ENCODE data around the gene ESCO1. TPM values are rescaled to one million over a fixed set of nuclear protein-coding genes. Genes with fewer than 3 reads are reported as not detected.

ESCO1 gene
- total RNA-seq, 1 donor = 18.6 TPM

DNA sequence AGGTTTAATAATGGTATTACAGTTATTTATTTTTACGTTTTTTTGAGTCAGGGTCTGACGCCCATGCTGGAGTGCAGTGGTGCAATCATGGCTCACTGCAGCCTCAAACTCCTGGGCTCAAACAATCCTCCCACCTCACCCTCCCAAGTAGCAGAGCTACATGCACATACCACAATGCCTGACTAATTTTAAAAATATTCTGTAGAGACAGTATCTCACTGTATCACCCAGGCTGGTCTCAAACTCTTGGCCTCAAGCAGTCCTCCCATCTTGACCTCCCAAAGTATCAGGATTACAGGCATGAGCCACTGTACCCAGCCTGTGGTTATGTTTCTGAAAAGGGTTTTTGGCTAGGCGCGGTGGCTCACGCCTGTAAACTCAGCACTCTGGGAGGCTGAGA is 120.8 kb downstream of the ESCO1 start:
- H3K4me3 ChIP-seq (ENCODE audit: low read depth, low read length) = no peak overlapping the region
- DNase-seq (ENCODE audit: low read depth) = no peak
- TF ChIP-seq, protein P1, sequence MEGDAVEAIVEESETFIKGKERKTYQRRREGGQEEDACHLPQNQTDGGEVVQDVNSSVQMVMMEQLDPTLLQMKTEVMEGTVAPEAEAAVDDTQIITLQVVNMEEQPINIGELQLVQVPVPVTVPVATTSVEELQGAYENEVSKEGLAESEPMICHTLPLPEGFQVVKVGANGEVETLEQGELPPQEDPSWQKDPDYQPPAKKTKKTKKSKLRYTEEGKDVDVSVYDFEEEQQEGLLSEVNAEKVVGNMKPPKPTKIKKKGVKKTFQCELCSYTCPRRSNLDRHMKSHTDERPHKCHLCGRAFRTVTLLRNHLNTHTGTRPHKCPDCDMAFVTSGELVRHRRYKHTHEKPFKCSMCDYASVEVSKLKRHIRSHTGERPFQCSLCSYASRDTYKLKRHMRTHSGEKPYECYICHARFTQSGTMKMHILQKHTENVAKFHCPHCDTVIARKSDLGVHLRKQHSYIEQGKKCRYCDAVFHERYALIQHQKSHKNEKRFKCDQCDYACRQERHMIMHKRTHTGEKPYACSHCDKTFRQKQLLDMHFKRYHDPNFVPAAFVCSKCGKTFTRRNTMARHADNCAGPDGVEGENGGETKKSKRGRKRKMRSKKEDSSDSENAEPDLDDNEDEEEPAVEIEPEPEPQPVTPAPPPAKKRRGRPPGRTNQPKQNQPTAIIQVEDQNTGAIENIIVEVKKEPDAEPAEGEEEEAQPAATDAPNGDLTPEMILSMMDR (IDR thresholded peaks at IDR 0.05; ENCODE audit: insufficient read depth, low read depth, low read length) = no peak

Other genes with a start within 250 kb of the ESCO1 start
- 9.7 and 11.7 TPM in 2 replicates for gene SNRPD1, start 11.6 kb upstream of the ESCO1 start, total RNA-seq
- 5.2 and 8.6 TPM in 2 replicates for gene ABHD3, start 104.1 kb upstream of the ESCO1 start, total RNA-seq
- 45.4 and 71.2 TPM in 2 replicates for gene MIB1, start 140.1 kb upstream of the ESCO1 start, total RNA-seq